Measurements from ENCODE around the gene ENOPH1. TPM values are rescaled to one million over a fixed set of nuclear protein-coding genes. Genes with fewer than 3 reads are reported as not detected.

ENOPH1 gene
- total and polyA plus RNA-seq, 2 of the 4 experiments (the other 2 are of a cell fraction), result 18.0 to 36.0 TPM

- Histone ChIP-seq H3K36me3 (ENCODE audit: control insufficient read depth, insufficient read depth, low read length) (no peaks in the 10 kb centered on the region), H3K56ac (ENCODE audit: extremely low read depth, insufficient read depth, low read length) (no peak overlapping the region), H3K4me3 (ENCODE audit: insufficient read depth, low read depth, low read length) (no peak overlapping the region), H4K5ac (ENCODE audit: low read depth, low read length) (no peak overlapping the region), H2BK5ac (ENCODE audit: low read depth, low read length, poor library complexity, severe bottlenecking) (no peak overlapping the region), H3K9ac (ENCODE audit: low read depth, low read length) (no peak overlapping the region), H3K9me1 (ENCODE audit: insufficient read depth, low read length) (no peaks in the 10 kb centered on the region), H3K14ac (replicated peaks; ENCODE audit: low read depth, low read length) (no peak overlapping the region), H3K27ac (ENCODE audit: insufficient read depth, low read length) (no peak overlapping the region), H3K9me3 (ENCODE audit: control insufficient read depth, insufficient read depth, low read length) (no peaks in the 10 kb centered on the region), H4K20me1 (ENCODE audit: insufficient read depth, low read length) (no peaks in the 10 kb centered on the region), H2BK15ac (ENCODE audit: low read depth, low read length) (no peak overlapping the region), H2AK5ac (ENCODE audit: low read depth, low read length) (no peak overlapping the region), H3K4ac (ENCODE audit: low read depth, low read length) (no peak overlapping the region), H4K8ac (ENCODE audit: low read depth in 2 of 2, low read length in 2 of 2) (no peak overlapping the region), H2BK120ac (ENCODE audit: low read depth, low read length) (no peak overlapping the region), H2AFZ (replicated peaks; ENCODE audit: low read length, poor library complexity) (no peak overlapping the region), H3K27me3 (ENCODE audit: control insufficient read depth, insufficient read depth, low read length) (no peaks in the 10 kb centered on the region), H3K23ac (ENCODE audit: low read depth, low read length) (no peak overlapping the region), H3K4me1 (ENCODE audit: control insufficient read depth, insufficient read depth, low read length) (no peaks in the 10 kb centered on the region), H3K79me1 (ENCODE audit: low read depth in 1 of 2, low read length in 2 of 2) (no peaks in the 10 kb centered on the region), H4K91ac (ENCODE audit: insufficient read depth, low read depth, low read length) (no peak overlapping the region), H2AK9ac (replicated peaks; ENCODE audit: low read depth, low read length, poor library complexity) (no peak overlapping the region), H3K4me2 (ENCODE audit: low read depth, low read length) (no peak overlapping the region), H3K18ac (ENCODE audit: low read depth, low read length) (no peak overlapping the region), H2BK20ac (ENCODE audit: low read depth, low read length) (no peak overlapping the region)
- in situ Hi-C loops (cut with MboI; ENCODE audit: low sequenced_read_pairs) (no loop called here), intact Hi-C loops (cut with micrococcal nuclease) (no loop called here), dilution Hi-C loops (cut with HindIII; ENCODE audit: low sequenced_read_pairs, unreplicated experiment) (no loop called here)
- no TSS peak for BruUV-seq (replicated peaks)
- ATAC-seq (ENCODE audit: low read depth), result no peak
- CTCF ChIA-PET, result no interaction called here
- TF ChIP-seq POLR2A (IDR thresholded peaks at IDR 0.05; ENCODE audit: low read depth, low read length) (no peak), MXI1 (IDR thresholded peaks at IDR 0.05; ENCODE audit: borderline replicate concordance, low read depth, low read length) (no peak), RFX5 (IDR thresholded peaks at IDR 0.05; ENCODE audit: low read depth, low read length) (no peak), SMC3 (IDR thresholded peaks at IDR 0.05; ENCODE audit: low read depth, low read length) (no peak), MAZ (IDR thresholded peaks at IDR 0.05; ENCODE audit: borderline replicate concordance, low read depth, low read length) (no peak), CHD1 (IDR thresholded peaks at IDR 0.05; ENCODE audit: low read depth, low read length) (no peak), BHLHE40 (IDR thresholded peaks at IDR 0.05; ENCODE audit: low read depth, low read length) (no peak), MAFK (IDR thresholded peaks at IDR 0.05; ENCODE audit: low read depth, low read length) (no peak), NFE2L2 (IDR thresholded peaks at IDR 0.05; ENCODE audit: low read depth, low read length) (no peak), CTCF (conservative IDR thresholded peaks at IDR 0.05; ENCODE audit: low read depth, low read length) (no peak), ELK1 (IDR thresholded peaks at IDR 0.05; ENCODE audit: borderline replicate concordance, low read depth, low read length) (no peak), RCOR1 (IDR thresholded peaks at IDR 0.05; ENCODE audit: insufficient replicate concordance, low read length) (no peak), RAD21 (IDR thresholded peaks at IDR 0.05; ENCODE audit: low read length) (no peak), USF2 (IDR thresholded peaks at IDR 0.05; ENCODE audit: low read depth, low read length) (no peak)
- POLR2A ChIA-PET (ENCODE audit: unreplicated experiment), result no interaction called here
- WGBS, 2 experiments (ENCODE audit: extremely low coverage in 2 of 2, insufficient read length in 1 of 2), result no CpG with 5 or more reads among the region's 6 CpGs
- DNase-seq, result no peak
Measured at GRCh38 chr4:82482387-82482786, 52.0 kb downstream of the ENOPH1 start.
